IMR-90 (cell line): Measurements from ENCODE around the gene ABHD17A. TPM values are rescaled to one million over a fixed set of nuclear protein-coding genes. Genes with fewer than 3 reads are reported as not detected.

Experiments
- ATAC-seq: fragments of 200-7000 bp; cut with Tn5 transposase; 2 replicates; pipeline ENCODE4 v1.9.1; 2020; ENCODE audit warnings: low read depth, mild to moderate bottlenecking, moderate library complexity
- BruUV-seq: library from RNA; stranded (reverse); fragments of 400-500 nt; replicated peaks from 2 replicates; lab custom pipeline; 2021; lab: Mats Ljungman, UMichigan
- CTCF ChIA-PET: fragments of 300-600 bp; formaldehyde crosslinking; extraction: SDS; loops from one replicate; lab custom pipeline; 2021; ENCODE audit warnings: antibody characterized with exemption; lab: Yijun Ruan, JAX
- POLR2A ChIA-PET: fragments of 300-600 bp; sonication (Branson Sonifier 250); formaldehyde crosslinking; loops from one replicate; lab custom pipeline; 2022; ENCODE audit warnings: antibody characterized with exemption; ENCODE audit not compliant: unreplicated experiment; lab: Charles Lee
- DNase-seq: peaks from one replicate; pipeline ENCODE4 v3.0.0; 2013
- H2AFZ ChIP-seq: replicated peaks from 2 replicates; pipeline ENCODE3; 2013; ENCODE audit warnings: low read length, mild to moderate bottlenecking; ENCODE audit not compliant: poor library complexity
- H2AK5ac ChIP-seq: 2 replicates; pipeline ENCODE4 v1.6.1; 2013; ENCODE audit warnings: low read depth, low read length, inconsistent platforms
- H2AK9ac ChIP-seq: replicated peaks from 2 replicates; pipeline ENCODE3; 2013; ENCODE audit warnings: mild to moderate bottlenecking, low read depth, low read length, moderate library complexity; ENCODE audit not compliant: poor library complexity
- H2BK120ac ChIP-seq: 2 replicates; pipeline ENCODE4 v1.6.1; 2013; ENCODE audit warnings: low read depth, low read length, inconsistent platforms
- H2BK15ac ChIP-seq: 3 replicates; pipeline ENCODE4 v1.6.1; 2013; ENCODE audit warnings: low read depth, low read length, inconsistent platforms
- H2BK20ac ChIP-seq: 2 replicates; pipeline ENCODE4 v1.6.1; 2013; ENCODE audit warnings: low read depth, mild to moderate bottlenecking, inconsistent platforms, low read length, moderate library complexity
- H2BK5ac ChIP-seq: 2 replicates; pipeline ENCODE4 v1.6.1; 2013; ENCODE audit warnings: mild to moderate bottlenecking, low read depth, low read length, inconsistent platforms; ENCODE audit not compliant: poor library complexity, severe bottlenecking
- H3K14ac ChIP-seq: replicated peaks from 2 replicates; pipeline ENCODE4 v1.6.1; 2013; ENCODE audit warnings: low read depth, low read length, inconsistent platforms
- H3K18ac ChIP-seq: 2 replicates; pipeline ENCODE4 v1.6.1; 2013; ENCODE audit warnings: low read depth, low read length, control low read depth
- H3K23ac ChIP-seq: 2 replicates; pipeline ENCODE4 v1.6.1; 2013; ENCODE audit warnings: low read depth, low read length, inconsistent platforms
- H3K27ac ChIP-seq: 2 replicates; pipeline ENCODE4 v1.5.1; 2013; ENCODE audit warnings: mild to moderate bottlenecking, control low read depth, low read length; ENCODE audit not compliant: insufficient read depth
- H3K27me3 ChIP-seq: 2 replicates; pipeline ENCODE4 v1.6.1; 2013; ENCODE audit warnings: low read length; ENCODE audit not compliant: control insufficient read depth, insufficient read depth
- H3K36me3 ChIP-seq: 2 replicates; pipeline ENCODE4 v1.6.1; 2013; ENCODE audit warnings: low read length, mixed read lengths; ENCODE audit not compliant: control insufficient read depth, insufficient read depth
- H3K4ac ChIP-seq: 2 replicates; pipeline ENCODE4 v1.6.1; 2013; ENCODE audit warnings: low read depth, low read length, inconsistent platforms
- H3K4me1 ChIP-seq: 2 replicates; pipeline ENCODE4 v1.6.1; 2013; ENCODE audit warnings: low read length, mixed read lengths; ENCODE audit not compliant: control insufficient read depth, insufficient read depth
- H3K4me2 ChIP-seq: 2 replicates; pipeline ENCODE4 v1.6.1; 2013; ENCODE audit warnings: low read depth, mild to moderate bottlenecking, control low read depth, low read length, moderate library complexity
- H3K4me3 ChIP-seq: 2 replicates; pipeline ENCODE4 v1.5.1; 2013; ENCODE audit warnings: low read depth, mild to moderate bottlenecking, control low read depth, low read length, moderate library complexity; ENCODE audit not compliant: insufficient read depth
- H3K56ac ChIP-seq: 2 replicates; pipeline ENCODE4 v1.6.1; 2013; ENCODE audit warnings: low read length, inconsistent platforms; ENCODE audit not compliant: insufficient read depth; ENCODE audit errors: extremely low read depth
- H3K79me1 ChIP-seq, 2 experiments: 2 replicates each; pipeline ENCODE4 v1.6.1; 2013; ENCODE audit warnings: low read length in 2 of 2, inconsistent platforms in 1 of 2, low read depth in 1 of 2
- H3K9ac ChIP-seq: 2 replicates; pipeline ENCODE4 v1.6.1; 2013; ENCODE audit warnings: low read depth, low read length, control low read depth
- H3K9me1 ChIP-seq: 2 replicates; pipeline ENCODE4 v1.6.1; 2013; ENCODE audit warnings: low read length, inconsistent platforms; ENCODE audit not compliant: insufficient read depth
- H3K9me3 ChIP-seq: 2 replicates; pipeline ENCODE4 v1.6.1; 2013; ENCODE audit warnings: low read length; ENCODE audit not compliant: control insufficient read depth, insufficient read depth
- H4K20me1 ChIP-seq: 2 replicates; pipeline ENCODE4 v1.6.1; 2013; ENCODE audit warnings: low read length, inconsistent platforms; ENCODE audit not compliant: insufficient read depth
- H4K5ac ChIP-seq: 2 replicates; pipeline ENCODE4 v1.6.1; 2013; ENCODE audit warnings: mild to moderate bottlenecking, low read depth, low read length, control low read depth
- H4K8ac ChIP-seq, 2 experiments: 2 replicates each; pipeline ENCODE4 v1.6.1; 2013; ENCODE audit warnings: low read depth in 2 of 2, low read length in 2 of 2, control low read depth in 1 of 2, inconsistent platforms in 1 of 2
- H4K91ac ChIP-seq: 2 replicates; pipeline ENCODE4 v1.6.1; 2013; ENCODE audit warnings: low read depth, low read length, inconsistent platforms; ENCODE audit not compliant: insufficient read depth
- BHLHE40 ChIP-seq: fragments of 150-350 bp; IDR thresholded peaks from 2 replicates; pipeline ENCODE4 v1.6.1; 2016; ENCODE audit warnings: mild to moderate bottlenecking, low read depth, low read length
- FOS ChIP-seq: fragments of 150-350 bp; IDR thresholded peaks from 2 replicates; pipeline ENCODE4 v1.6.1; 2016; ENCODE audit warnings: low read depth, low read length
- MAFK ChIP-seq: IDR thresholded peaks from 2 replicates; pipeline ENCODE4 v1.6.1; 2012; ENCODE audit warnings: low read depth, low read length, improper control_type of control experiment
- MAZ ChIP-seq: IDR thresholded peaks from 2 replicates; pipeline ENCODE4 v1.6.1; 2012; ENCODE audit warnings: low read depth, mild to moderate bottlenecking, low read length, improper control_type of control experiment, moderate library complexity, borderline replicate concordance
- NFE2L2 ChIP-seq: fragments of 150-350 bp; IDR thresholded peaks from 2 replicates; pipeline ENCODE4 v1.6.1; 2016; ENCODE audit warnings: low read depth, mild to moderate bottlenecking, low read length
- RAD21 ChIP-seq: IDR thresholded peaks from 2 replicates; pipeline ENCODE4 v1.6.1; 2012; ENCODE audit warnings: low read length, improper control_type of control experiment
- SMC3 ChIP-seq: fragments of 150-350 bp; IDR thresholded peaks from 2 replicates; pipeline ENCODE4 v1.6.1; 2016; ENCODE audit warnings: low read depth, mild to moderate bottlenecking, antibody characterized with exemption, low read length, moderate library complexity
- WGBS, 2 experiments: methylation state at CpG; one replicate each; pipeline versions ENCODE4 v1.1.5 to v1.1.7; 2013; ENCODE audit warnings: missing lambda C conversion rate in 2 of 2; ENCODE audit not compliant: insufficient read length in 1 of 2; ENCODE audit errors: extremely low coverage in 2 of 2; 5-methylcytosine and 5-hydroxymethylcytosine counted together
- dilution Hi-C: fragments of 300-500 bp; cut with HindIII; formaldehyde crosslinking; loops from one replicate; pipeline ENCODE4 v1.14.3; 2018; ENCODE audit warnings: low sequenced_read_pairs; ENCODE audit not compliant: unreplicated experiment
- in situ Hi-C: fragments of 300-500 bp; cut with MboI; formaldehyde crosslinking; loops from 3 replicates; pipeline ENCODE4 v1.14.3; 2019; ENCODE audit warnings: low sequenced_read_pairs, inconsistent platforms, mixed read lengths
- intact Hi-C: fragments of 100-400 bp; cut with micrococcal nuclease; formaldehyde crosslinking; loops from 2 replicates; pipeline ENCODE4 v1.10.0; 2022
- polyA plus RNA-seq, 3 experiments: library from polyadenylated mRNA; depleted of rRNA; stranded (reverse); fragments of >200 nt; gene quantifications; 2 replicates each; pipeline ENCODE4 v1.2.3, GENCODE V29; 2012; ENCODE audit warnings: low replicate concordance in 1 of 3
- total RNA-seq: library from RNA; depleted of rRNA; stranded (reverse); fragments of >200 nt; gene quantifications from 2 replicates; pipeline ENCODE4 v1.2.3, GENCODE V29; 2012
- TF ChIP-seq, protein P1 (sequence below): conservative IDR thresholded peaks from 2 replicates; pipeline ENCODE4 v1.5.1; 2012; ENCODE audit warnings: mild to moderate bottlenecking, low read depth, low read length, improper control_type of control experiment
- TF ChIP-seq, protein P2 (sequence below): fragments of 150-350 bp; IDR thresholded peaks from 2 replicates; pipeline ENCODE4 v1.6.1; 2017; ENCODE audit warnings: mild to moderate bottlenecking, antibody characterized with exemption, low read length, low read depth

Gene ABHD17A
- total and polyA plus RNA-seq, 2 of the 4 experiments (the other 2 are of a cell fraction) = 37.8 to 76.2 TPM

DNA sequence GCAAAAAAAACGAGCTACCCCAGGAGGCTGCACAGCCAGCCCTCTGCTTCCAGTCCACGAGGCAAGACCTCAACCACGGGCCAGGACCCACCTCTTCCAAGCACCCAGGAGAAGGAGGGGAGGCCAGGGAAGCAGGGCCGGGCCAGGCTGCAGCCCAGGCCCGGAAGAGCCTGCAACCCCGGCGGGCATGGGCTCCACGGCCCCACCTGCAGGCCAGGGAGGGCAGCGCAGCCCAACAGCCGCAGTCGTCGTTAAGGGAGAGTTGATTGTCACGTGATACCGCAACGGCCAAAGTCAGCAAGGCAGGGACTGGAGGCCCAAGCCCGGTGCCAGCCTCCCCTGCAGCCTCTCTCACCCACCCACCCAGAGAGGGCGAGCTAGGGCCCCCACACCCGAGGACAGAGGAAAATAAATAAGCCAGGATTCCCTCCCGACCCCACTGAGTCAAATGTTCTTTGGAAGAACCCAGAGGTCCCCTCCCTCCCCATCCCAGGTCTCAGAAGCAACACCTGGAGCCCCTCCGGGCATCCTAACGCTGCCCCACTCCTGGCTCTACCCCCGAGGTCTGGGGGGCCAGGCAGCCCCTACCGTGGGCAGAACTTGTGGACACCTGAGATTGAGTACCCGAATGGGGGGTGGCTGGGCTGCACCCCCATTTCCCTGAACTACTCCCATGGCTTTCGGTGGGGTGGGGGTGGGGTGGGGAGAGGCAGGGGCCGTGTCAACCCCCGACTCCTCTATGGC is 31.8 kb downstream of the ABHD17A start:
- no peak overlapping the region for H2AK9ac ChIP-seq
- H3K4me3 ChIP-seq = no peak overlapping the region
- peak overlapping the region; percentile 81 for H2AFZ ChIP-seq
- intact Hi-C loops = no loop called here
- peak; percentile 41 for TF ChIP-seq RAD21
- TF ChIP-seq BHLHE40 = peak; percentile 65
- TF ChIP-seq, protein P1, sequence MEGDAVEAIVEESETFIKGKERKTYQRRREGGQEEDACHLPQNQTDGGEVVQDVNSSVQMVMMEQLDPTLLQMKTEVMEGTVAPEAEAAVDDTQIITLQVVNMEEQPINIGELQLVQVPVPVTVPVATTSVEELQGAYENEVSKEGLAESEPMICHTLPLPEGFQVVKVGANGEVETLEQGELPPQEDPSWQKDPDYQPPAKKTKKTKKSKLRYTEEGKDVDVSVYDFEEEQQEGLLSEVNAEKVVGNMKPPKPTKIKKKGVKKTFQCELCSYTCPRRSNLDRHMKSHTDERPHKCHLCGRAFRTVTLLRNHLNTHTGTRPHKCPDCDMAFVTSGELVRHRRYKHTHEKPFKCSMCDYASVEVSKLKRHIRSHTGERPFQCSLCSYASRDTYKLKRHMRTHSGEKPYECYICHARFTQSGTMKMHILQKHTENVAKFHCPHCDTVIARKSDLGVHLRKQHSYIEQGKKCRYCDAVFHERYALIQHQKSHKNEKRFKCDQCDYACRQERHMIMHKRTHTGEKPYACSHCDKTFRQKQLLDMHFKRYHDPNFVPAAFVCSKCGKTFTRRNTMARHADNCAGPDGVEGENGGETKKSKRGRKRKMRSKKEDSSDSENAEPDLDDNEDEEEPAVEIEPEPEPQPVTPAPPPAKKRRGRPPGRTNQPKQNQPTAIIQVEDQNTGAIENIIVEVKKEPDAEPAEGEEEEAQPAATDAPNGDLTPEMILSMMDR = peak; percentile 87
- no peak for TF ChIP-seq MAFK
- peak; percentile 18; the same call in 1 of the 2 replicates for TF ChIP-seq SMC3
- TF ChIP-seq, protein P2, sequence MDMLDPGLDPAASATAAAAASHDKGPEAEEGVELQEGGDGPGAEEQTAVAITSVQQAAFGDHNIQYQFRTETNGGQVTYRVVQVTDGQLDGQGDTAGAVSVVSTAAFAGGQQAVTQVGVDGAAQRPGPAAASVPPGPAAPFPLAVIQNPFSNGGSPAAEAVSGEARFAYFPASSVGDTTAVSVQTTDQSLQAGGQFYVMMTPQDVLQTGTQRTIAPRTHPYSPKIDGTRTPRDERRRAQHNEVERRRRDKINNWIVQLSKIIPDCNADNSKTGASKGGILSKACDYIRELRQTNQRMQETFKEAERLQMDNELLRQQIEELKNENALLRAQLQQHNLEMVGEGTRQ = peak; percentile 87
- no peak for TF ChIP-seq FOS
- TF ChIP-seq NFE2L2 = 0 out of 2 replicates have a peak, but pooled peaks have one; percentile 5
- 0 out of 2 replicates have a peak, but pooled peaks have one; percentile 41 for TF ChIP-seq MAZ
- ATAC-seq (peak; percentile 36), DNase-seq (peak; percentile 68)
- WGBS, 2 experiments = 12% methylated on average over 7 of the region's 27 CpGs; no CpG with 5 or more reads in 1 of the 2 experiments
- H3K4me2 ChIP-seq = no peak overlapping the region; the same call in 1 of the 2 replicates
- peaks cover 16 to 79% of the 10 kb centered on the region in 2 experiments for H3K79me1 ChIP-seq
- no peak overlapping the region for H3K56ac ChIP-seq
- H2BK20ac ChIP-seq = no peak overlapping the region
- ChIA-PET CTCF (no interaction called here), POLR2A (no interaction called here)
- H4K5ac ChIP-seq = peak overlapping the region; percentile 57; the same call in 1 of the 2 replicates
- no peak overlapping the region for H3K14ac ChIP-seq
- dilution Hi-C loops = no loop called here
- peaks cover 7% of the 10 kb centered on the region; the same call in 1 of the 2 replicates for H3K9me1 ChIP-seq
- H4K8ac ChIP-seq = peak overlapping the region in 1 of 2 experiments; percentile 86; a peak in 2 of 4 replicates
- no peaks in the 10 kb centered on the region for H3K27me3 ChIP-seq
- H3K18ac ChIP-seq = no peak overlapping the region
- H3K9me3 ChIP-seq = no peaks in the 10 kb centered on the region
- H2BK15ac ChIP-seq = no peak overlapping the region
- H3K27ac ChIP-seq = peak overlapping the region; percentile 27
- no peaks in the 10 kb centered on the region for H3K36me3 ChIP-seq
- peaks cover 37% of the 10 kb centered on the region for H3K4me1 ChIP-seq
- H2BK5ac ChIP-seq = no peak overlapping the region
- TSS peak; percentile 40 for BruUV-seq
- no peak overlapping the region for H3K9ac ChIP-seq
- H4K20me1 ChIP-seq = peaks cover 53% of the 10 kb centered on the region
- in situ Hi-C loops = no loop called here
- no peak overlapping the region for H4K91ac ChIP-seq
- no peak overlapping the region for H2AK5ac ChIP-seq
- H2BK120ac ChIP-seq = peak overlapping the region; percentile 12; the same call in 1 of the 2 replicates
- peak overlapping the region; percentile 55; the same call in 1 of the 2 replicates for H3K4ac ChIP-seq
- no peak overlapping the region for H3K23ac ChIP-seq
